ENCODE measurements around the gene MACROD2. TPM values are rescaled to one million over a fixed set of nuclear protein-coding genes. Genes with fewer than 3 reads are reported as not detected.

MACROD2 gene
- total RNA-seq, 3 donors from 2014 or later, result 3.2 to 7.6 (median 6.4) TPM

- TF ChIP-seq CTCF (IDR thresholded peaks at IDR 0.05), result no peak
- H3K4me3 ChIP-seq, result no peak overlapping the region
- intact Hi-C loops (cut with DNase I, micrococcal nuclease), result no loop called here
- H3K9me3 ChIP-seq, result no peaks in the 10 kb centered on the region
- H3K36me3 ChIP-seq (ENCODE audit: low read depth), result no peaks in the 10 kb centered on the region
- DNase-seq, result no peak
- H3K4me1 ChIP-seq (ENCODE audit: low read depth), result no peaks in the 10 kb centered on the region
- peak; percentile 53 for ATAC-seq
Observed at GRCh38 chr20:14881518-14881917, 886.2 kb downstream of the MACROD2 start.

GRCh38 chr20:14882157-14882556 is 886.8 kb downstream of the MACROD2 start:
- TF ChIP-seq CTCF (IDR thresholded peaks at IDR 0.05), result no peak
- ATAC-seq, result no peak
- intact Hi-C loops (cut with DNase I, micrococcal nuclease), result no loop called here

GRCh38 chr20:14882846-14883245 is 887.5 kb downstream of the MACROD2 start:
- no peak overlapping the region for H3K4me3 ChIP-seq
- no peaks in the 10 kb centered on the region for H3K4me1 ChIP-seq (ENCODE audit: low read depth)
- DNase-seq, result no peak
- ATAC-seq, result no peak
- intact Hi-C loops (cut with DNase I, micrococcal nuclease), result no loop called here
- H3K9me3 ChIP-seq, result no peaks in the 10 kb centered on the region
- no peaks in the 10 kb centered on the region for H3K36me3 ChIP-seq (ENCODE audit: low read depth)
- no peak for TF ChIP-seq CTCF (IDR thresholded peaks at IDR 0.05)

More at GRCh38 chr20:14882157-14882556, 886.8 kb downstream of the MACROD2 start:
- no peaks in the 10 kb centered on the region for H3K9me3 ChIP-seq
- DNase-seq, result no peak
- H3K36me3 ChIP-seq (ENCODE audit: low read depth), result no peaks in the 10 kb centered on the region
- no peak overlapping the region for H3K4me3 ChIP-seq
- no peaks in the 10 kb centered on the region for H3K4me1 ChIP-seq (ENCODE audit: low read depth)

GRCh38 chr20:14883324-14883723 is 888.0 kb downstream of the MACROD2 start:
- no peak for DNase-seq
- H3K9me3 ChIP-seq, result no peaks in the 10 kb centered on the region
- H3K36me3 ChIP-seq (ENCODE audit: low read depth), result no peaks in the 10 kb centered on the region
- TF ChIP-seq CTCF (IDR thresholded peaks at IDR 0.05), result no peak
- no peaks in the 10 kb centered on the region for H3K4me1 ChIP-seq (ENCODE audit: low read depth)
- intact Hi-C loops (cut with DNase I, micrococcal nuclease), result no loop called here
- H3K4me3 ChIP-seq, result no peak overlapping the region
- no peak for ATAC-seq

- no peaks in the 10 kb centered on the region for H3K36me3 ChIP-seq (ENCODE audit: low read depth)
- TF ChIP-seq CTCF (IDR thresholded peaks at IDR 0.05), result no peak
- H3K9me3 ChIP-seq, result no peaks in the 10 kb centered on the region
- H3K4me1 ChIP-seq (ENCODE audit: low read depth), result no peaks in the 10 kb centered on the region
- ATAC-seq (peak; percentile 23), DNase-seq (no peak)
- intact Hi-C loops (cut with DNase I, micrococcal nuclease), result no loop called here
- H3K4me3 ChIP-seq, result no peak overlapping the region
Observed at GRCh38 chr20:14885661-14886060, 890.3 kb downstream of the MACROD2 start.

- no peak for DNase-seq
- ATAC-seq, result no peak
- Histone ChIP-seq H3K4me1 (ENCODE audit: low read depth) (no peaks in the 10 kb centered on the region), H3K4me3 (no peak overlapping the region), H3K36me3 (ENCODE audit: low read depth) (no peaks in the 10 kb centered on the region), H3K9me3 (no peaks in the 10 kb centered on the region)
- intact Hi-C loops (cut with DNase I, micrococcal nuclease), result no loop called here
- no peak for TF ChIP-seq CTCF (IDR thresholded peaks at IDR 0.05)
Observed at GRCh38 chr20:14888134-14888533, 892.8 kb downstream of the MACROD2 start.
